Lung (tissue), 12 donors: ENCODE data around the gene VAPA. TPM values are rescaled to one million over a fixed set of nuclear protein-coding genes. Genes with fewer than 3 reads are reported as not detected.
A peak's percentile ranks its signal among the peaks of the same experiment; 100 is the strongest.

Source experiments
- ATAC-seq: fragments of 200-7000 bp; cut with Tn5 transposase; one replicate; pipeline ENCODE4 v1.9.1; 2020; ENCODE audit warnings: moderate number of reproducible peaks; ENCODE audit not compliant: insufficient read depth, low FRiP score
- DNase-seq, 3 donors: peaks; one replicate each; pipeline ENCODE4 v3.0.0-alpha.2; 2013 to 2017
- H3K27ac ChIP-seq, 2 donors: one replicate each; pipeline ENCODE4 v1.5.1; 2013; ENCODE audit warnings: mild to moderate bottlenecking in 2 of 2, moderate library complexity in 2 of 2, control low read depth in 1 of 2, inconsistent platforms in 1 of 2, low read depth in 1 of 2, low read length in 1 of 2
- H3K27me3 ChIP-seq, 3 donors: one replicate each; pipeline ENCODE4 v1.5.1; 2013; ENCODE audit warnings: low read length in 2 of 3; ENCODE audit not compliant: control insufficient read depth in 3 of 3, insufficient read depth in 3 of 3
- H3K36me3 ChIP-seq, 4 donors: one replicate each; pipeline ENCODE4 v1.5.1; 2013; ENCODE audit warnings: low read length in 4 of 4, mild to moderate bottlenecking in 1 of 4, moderate library complexity in 1 of 4; ENCODE audit not compliant: control insufficient read depth in 4 of 4, insufficient read depth in 4 of 4
- H3K4me1 ChIP-seq, 5 donors: one replicate each; pipeline ENCODE4 v1.5.1; 2013; ENCODE audit warnings: low read length in 5 of 5, mild to moderate bottlenecking in 2 of 5, moderate library complexity in 1 of 5; ENCODE audit not compliant: control insufficient read depth in 5 of 5, insufficient read depth in 5 of 5
- H3K4me3 ChIP-seq: one replicate; pipeline ENCODE4 v1.5.1; 2013; ENCODE audit warnings: mild to moderate bottlenecking, control low read depth, moderate library complexity
- H3K9ac ChIP-seq, 2 donors: one replicate each; pipeline ENCODE4 v1.5.1; 2013; ENCODE audit warnings: low read length in 2 of 2, control low read depth in 1 of 2; ENCODE audit not compliant: insufficient read depth in 1 of 2
- H3K9me3 ChIP-seq, 4 donors: one replicate each; pipeline ENCODE4 v1.5.1; 2013; ENCODE audit warnings: low read length in 3 of 4, mild to moderate bottlenecking in 1 of 4, moderate library complexity in 1 of 4; ENCODE audit not compliant: control insufficient read depth in 4 of 4, insufficient read depth in 3 of 4
- CTCF ChIP-seq: IDR thresholded peaks from 2 replicates; pipeline ENCODE4 v1.5.1; 2012; ENCODE audit warnings: mild to moderate bottlenecking; ENCODE audit errors: control extremely low read depth, extremely low read depth
- WGBS, 2 donors: extraction: QIAGEN DNeasy Blood & Tissue Kit; methylation state at CpG; one replicate each; pipeline ENCODE4 v1.1.7; 2013; 5-methylcytosine and 5-hydroxymethylcytosine counted together
- polyA plus RNA-seq, 2 donors: library from polyadenylated mRNA; stranded (reverse); fragments of 200-250 nt; gene quantifications; one replicate each; pipeline ENCODE4 v1.2.1, GENCODE V29; 2013
- total RNA-seq, 2 donors: library from RNA; depleted of rRNA in 1 of 2; stranded (reverse); fragments of >200 nt in 1 of 2; gene quantifications; one replicate each; pipeline ENCODE4 v1.2.1, GENCODE V29; 2014 to 2021
- donor health status: control.
- donor health status: control.
- donor health status: Bipolar disorder and iron deficiency.
- donor health status: healthy.
- donor health status: DM: yes; HTN: yes; CAD: no.

Gene VAPA
- total and polyA plus RNA-seq, 4 donors = 143 to 351 (median 248) TPM

DNA sequence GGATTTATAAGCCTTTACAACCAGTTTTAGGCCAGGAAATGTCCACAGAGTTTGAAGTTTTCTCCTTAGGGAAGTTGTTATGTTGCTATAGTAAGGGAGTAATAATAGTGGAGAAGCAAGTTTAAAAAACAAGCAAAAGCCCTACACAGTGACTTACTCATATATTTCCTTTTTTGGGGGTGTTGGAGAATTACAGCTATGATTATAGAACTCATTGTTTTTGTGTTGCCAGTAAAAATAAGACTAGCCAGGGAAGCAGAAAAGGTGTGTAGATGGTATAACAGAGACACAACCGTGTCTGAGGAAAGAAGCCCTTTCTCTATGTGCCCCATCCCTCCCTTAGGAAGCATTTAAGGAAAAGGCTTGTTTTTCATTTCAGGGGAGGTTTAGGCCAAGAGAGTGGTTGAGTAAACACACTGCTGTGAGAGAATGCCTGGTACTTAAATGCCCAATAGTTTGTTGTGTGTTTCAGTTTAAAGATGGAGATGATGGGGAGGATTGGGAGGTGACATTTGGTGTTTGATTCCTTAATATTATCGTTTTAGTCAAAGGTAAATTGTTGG is 2.3 kb downstream of the VAPA start:
- Histone ChIP-seq H3K27me3 (no peaks in the 10 kb centered on the region), H3K4me3 (no peak overlapping the region), H3K9ac (peak overlapping the region; percentile 27 to 93), H3K9me3 (no peaks in the 10 kb centered on the region), H3K27ac (peak overlapping the region in 1 of 2 donors; percentile 66), H3K4me1 (peaks cover 7 to 30% (median 21%) of the 10 kb centered on the region in 5 donors), H3K36me3 (peaks cover 0 to 5% (median 0%) of the 10 kb centered on the region in 4 donors)
- WGBS, 2 donors = 13 to 26% methylated on average over 2 of the region's 2 CpGs
- no peak for ATAC-seq
- TF ChIP-seq CTCF = no peak
- DNase-seq = peak in 2 of 3 donors; percentile 30 to 32

- 71 to 78% methylated on average over 3 of the region's 3 CpGs for WGBS, 2 donors
- DNase-seq = no peak
- peaks cover 7 to 30% (median 21%) of the 10 kb centered on the region in 5 donors for H3K4me1 ChIP-seq
Measured at GRCh38 chr18:9916808-9917207, 3.0 kb downstream of the VAPA start.

GRCh38 chr18:9918016-9918680 is 4.3 kb downstream of the VAPA start:
- ATAC-seq (no peak), DNase-seq (peak in 1 of 3 donors; percentile 30)
- no peak overlapping the region for H3K9ac ChIP-seq
- H3K9me3 ChIP-seq = no peaks in the 10 kb centered on the region
- no peak overlapping the region for H3K4me3 ChIP-seq
- 18 to 38% methylated on average over 2 of the region's 2 CpGs for WGBS, 2 donors
- H3K27ac ChIP-seq = peak overlapping the region in 1 of 2 donors; percentile 46
- no peak for TF ChIP-seq CTCF
- H3K36me3 ChIP-seq = peaks cover 0 to 5% (median 0%) of the 10 kb centered on the region in 4 donors
- H3K27me3 ChIP-seq = no peaks in the 10 kb centered on the region
- H3K4me1 ChIP-seq = peaks cover 7 to 30% (median 25%) of the 10 kb centered on the region in 5 donors

More at GRCh38 chr18:9916808-9917207, 3.0 kb downstream of the VAPA start:
- H3K27ac ChIP-seq = no peak overlapping the region
- no peaks in the 10 kb centered on the region for H3K9me3 ChIP-seq
- no peak for TF ChIP-seq CTCF
- H3K27me3 ChIP-seq = no peaks in the 10 kb centered on the region
- H3K9ac ChIP-seq = no peak overlapping the region
- H3K36me3 ChIP-seq = peaks cover 0 to 5% (median 0%) of the 10 kb centered on the region in 4 donors
- no peak overlapping the region for H3K4me3 ChIP-seq
- ATAC-seq = no peak
